H1 (cell line): Measurements from ENCODE around the gene IRAK3. TPM values are rescaled to one million over a fixed set of nuclear protein-coding genes. Genes with fewer than 3 reads are reported as not detected.

Experiments
- CHD7 ChIP-seq: fragments of 300-600 bp; sonication (generic); IDR thresholded peaks from 2 replicates; pipeline ENCODE4 v1.7.1; 2012; ENCODE audit warnings: low read length, moderate library complexity, mild to moderate bottlenecking, inconsistent platforms; ENCODE audit not compliant: insufficient replicate concordance
- EGR1 ChIP-seq: IDR thresholded peaks from 2 replicates; pipeline ENCODE4 v1.6.1; 2011; ENCODE audit warnings: low read depth, low read length, borderline replicate concordance
- GABPA ChIP-seq: IDR thresholded peaks from 2 replicates; pipeline ENCODE4 v1.6.1; 2011; ENCODE audit warnings: mild to moderate bottlenecking, low read length, moderate library complexity, borderline replicate concordance; ENCODE audit not compliant: insufficient read depth
- NANOG ChIP-seq: IDR thresholded peaks from 2 replicates; pipeline ENCODE4 v1.6.1; 2011; ENCODE audit warnings: low read length, low read depth, mild to moderate bottlenecking, inconsistent platforms; ENCODE audit not compliant: insufficient read depth, poor library complexity, severe bottlenecking
- POLR2A ChIP-seq, 2 experiments: IDR thresholded peaks; 1 replicate in 1 of 2; 2 replicates in 1 of 2; pipeline ENCODE4 v1.6.1; 2011; ENCODE audit warnings: low read depth in 2 of 2, low read length in 2 of 2, mild to moderate bottlenecking in 2 of 2; ENCODE audit errors: control extremely low read depth in 1 of 2
- RBBP5 ChIP-seq: IDR thresholded peaks from 2 replicates; pipeline ENCODE4 v1.7.1; 2012; ENCODE audit warnings: low read depth, mild to moderate bottlenecking, inconsistent platforms, low read length, moderate library complexity, borderline replicate concordance
- SRF ChIP-seq: IDR thresholded peaks from 2 replicates; pipeline ENCODE4 v1.6.1; 2011; ENCODE audit warnings: mild to moderate bottlenecking, low read depth, low read length, moderate library complexity
- SUZ12 ChIP-seq: fragments of 200-600 bp; sonication (generic); IDR thresholded peaks from 2 replicates; pipeline ENCODE4 v1.6.1; 2012; ENCODE audit warnings: mild to moderate bottlenecking, inconsistent platforms, low read length, moderate library complexity, mixed read lengths
- YY1 ChIP-seq: IDR thresholded peaks from 2 replicates; pipeline ENCODE4 v1.6.1; 2011; ENCODE audit warnings: low read depth, mild to moderate bottlenecking, low read length
- polyA plus RNA-seq, 7 experiments: library from polyadenylated mRNA; depleted of rRNA in 3 of 7; stranded (reverse) in 5 of 7; unstranded in 2 of 7; fragments of >200 nt in 5 of 7; fragments of 200-250 nt in 2 of 7; gene quantifications; 1 replicate in 5 of 7; 2 replicates in 1 of 7; 4 replicates in 1 of 7; pipeline versions ENCODE4 v1.2.1 to v1.2.3, GENCODE V29; 2011 to 2013; ENCODE audit warnings: missing spikeins in 2 of 7, mixed read lengths in 2 of 7
- total RNA-seq: library from RNA; stranded (reverse); fragmentation: NEBNext Ultra II Directional; extraction: Animal tissue kit (Norgen Biotek cat#: 25700); gene quantifications from 2 replicates; pipeline ENCODE4 v1.2.1, GENCODE V29; 2021

Gene IRAK3
- total and polyA plus RNA-seq, 2 of the 8 experiments (the other 6 are each of a cell fraction or from before 2014, with no cell fraction given), result 0.51 to 2.2 TPM

DNA sequence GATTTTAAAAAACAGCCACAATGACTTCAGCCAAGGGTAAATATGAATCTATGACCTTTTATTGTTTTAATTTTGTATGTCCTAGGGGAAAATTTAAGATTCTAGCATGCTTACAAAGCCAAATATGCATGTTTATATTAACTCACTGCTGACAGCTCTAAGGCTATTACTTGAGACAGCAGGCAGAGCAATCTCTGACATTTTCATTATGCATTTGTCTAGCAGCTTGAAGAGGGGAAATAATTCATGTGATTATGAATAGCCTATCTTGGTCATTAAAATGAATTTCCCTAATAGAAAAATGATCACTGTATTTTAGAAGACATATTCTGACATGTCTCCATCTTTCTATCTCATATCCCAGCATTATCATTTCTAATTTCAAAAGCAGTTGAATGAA is 66.7 kb downstream of the IRAK3 start (continued):
- TF ChIP-seq CHD7 (no peak), POLR2A (IDR thresholded peaks at IDR 0.05; ENCODE audit: control extremely low read depth in 1 of 2, low read depth in 2 of 2, low read length in 2 of 2) (no peak), NANOG (no peak), RBBP5 (no peak), GABPA (no peak), SUZ12 (no peak), SRF (no peak), EGR1 (no peak), YY1 (no peak)
- TF ChIP-seq, all 59 proteins: peak for 0
